GM12873 (cell line): ENCODE data around the gene HTRA1.
A peak's percentile ranks its signal among the peaks of the same experiment; 100 is the strongest.

ENCODE experiments used
- CTCF ChIP-seq: IDR thresholded peaks from 2 replicates; pipeline ENCODE4 v1.5.1; 2012; ENCODE audit warnings: low read depth, mild to moderate bottlenecking, moderate library complexity, low read length, control low read depth; ENCODE audit not compliant: insufficient read depth; ENCODE audit errors: missing control alignments

HTRA1 gene

GRCh38 chr10:122421742-122422141, 39.6 kb upstream of the HTRA1 start:
- TF ChIP-seq CTCF: no peak

- no peak for TF ChIP-seq CTCF
These were observed 38.9 kb upstream of the HTRA1 start for GRCh38 chr10:122422266-122422989.

GRCh38 chr10:122424059-122424458, 37.3 kb upstream of the HTRA1 start:
- no peak for TF ChIP-seq CTCF

GRCh38 chr10:122426829-122427228, 34.5 kb upstream of the HTRA1 start:
- TF ChIP-seq CTCF: no peak

GRCh38 chr10:122427280-122427679, 34.1 kb upstream of the HTRA1 start:
- no peak for TF ChIP-seq CTCF

GRCh38 chr10:122435212-122435827, 26.0 kb upstream of the HTRA1 start:
- TF ChIP-seq CTCF: peak; percentile 20

- no peak for TF ChIP-seq CTCF
These were observed 19.4 kb upstream of the HTRA1 start for GRCh38 chr10:122441961-122442360.
